GM12872 (cell line): ENCODE data around the gene COL4A2.

ENCODE experiments used
- TF ChIP-seq, protein P1 (sequence below): IDR thresholded peaks from 3 replicates; pipeline ENCODE4 v1.5.1; 2011; ENCODE audit warnings: low read depth, mild to moderate bottlenecking, low read length, moderate library complexity; ENCODE audit not compliant: insufficient read depth

COL4A2 gene

DNA sequence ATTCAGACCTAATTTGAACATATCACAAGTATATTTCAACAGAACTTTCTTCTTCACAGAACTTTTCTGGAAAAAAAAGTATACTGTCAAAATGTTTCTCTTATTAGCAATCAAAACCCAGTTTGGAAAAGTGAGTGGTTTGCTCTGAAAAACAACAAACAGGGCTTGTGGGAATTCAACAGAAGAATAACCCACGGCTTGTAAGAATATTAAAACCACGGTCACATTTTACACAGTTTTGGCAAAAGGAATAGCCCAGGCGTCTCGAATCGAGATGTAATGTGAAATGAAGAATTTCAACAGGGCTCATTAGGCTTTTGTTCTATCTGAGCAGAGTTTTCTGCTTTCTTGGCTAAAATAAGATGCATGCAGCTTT is 70.7 kb downstream of the COL4A2 start:
- TF ChIP-seq, protein P1, sequence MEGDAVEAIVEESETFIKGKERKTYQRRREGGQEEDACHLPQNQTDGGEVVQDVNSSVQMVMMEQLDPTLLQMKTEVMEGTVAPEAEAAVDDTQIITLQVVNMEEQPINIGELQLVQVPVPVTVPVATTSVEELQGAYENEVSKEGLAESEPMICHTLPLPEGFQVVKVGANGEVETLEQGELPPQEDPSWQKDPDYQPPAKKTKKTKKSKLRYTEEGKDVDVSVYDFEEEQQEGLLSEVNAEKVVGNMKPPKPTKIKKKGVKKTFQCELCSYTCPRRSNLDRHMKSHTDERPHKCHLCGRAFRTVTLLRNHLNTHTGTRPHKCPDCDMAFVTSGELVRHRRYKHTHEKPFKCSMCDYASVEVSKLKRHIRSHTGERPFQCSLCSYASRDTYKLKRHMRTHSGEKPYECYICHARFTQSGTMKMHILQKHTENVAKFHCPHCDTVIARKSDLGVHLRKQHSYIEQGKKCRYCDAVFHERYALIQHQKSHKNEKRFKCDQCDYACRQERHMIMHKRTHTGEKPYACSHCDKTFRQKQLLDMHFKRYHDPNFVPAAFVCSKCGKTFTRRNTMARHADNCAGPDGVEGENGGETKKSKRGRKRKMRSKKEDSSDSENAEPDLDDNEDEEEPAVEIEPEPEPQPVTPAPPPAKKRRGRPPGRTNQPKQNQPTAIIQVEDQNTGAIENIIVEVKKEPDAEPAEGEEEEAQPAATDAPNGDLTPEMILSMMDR = no peak

DNA sequence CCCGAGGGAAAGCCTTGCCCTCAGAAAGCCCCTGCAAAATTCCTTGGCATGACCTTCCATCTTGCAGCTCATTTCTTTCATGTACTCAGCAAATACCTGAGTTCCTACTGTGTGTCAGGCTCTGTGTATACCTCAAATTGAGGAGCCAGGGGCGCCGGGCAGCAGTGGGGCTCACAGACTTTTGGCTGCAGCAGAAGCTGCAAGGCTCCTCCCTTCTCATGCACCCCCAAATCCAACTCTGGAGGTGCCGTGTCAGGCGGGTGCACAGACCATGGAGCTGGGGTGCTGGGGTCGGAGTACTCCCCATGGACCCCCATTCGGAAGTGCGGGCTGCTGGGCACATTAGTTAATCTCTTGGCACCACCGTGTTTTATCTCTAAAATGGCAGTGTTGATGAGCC is 72.3 kb downstream of the COL4A2 start:
- TF ChIP-seq, protein P1 = no peak

DNA sequence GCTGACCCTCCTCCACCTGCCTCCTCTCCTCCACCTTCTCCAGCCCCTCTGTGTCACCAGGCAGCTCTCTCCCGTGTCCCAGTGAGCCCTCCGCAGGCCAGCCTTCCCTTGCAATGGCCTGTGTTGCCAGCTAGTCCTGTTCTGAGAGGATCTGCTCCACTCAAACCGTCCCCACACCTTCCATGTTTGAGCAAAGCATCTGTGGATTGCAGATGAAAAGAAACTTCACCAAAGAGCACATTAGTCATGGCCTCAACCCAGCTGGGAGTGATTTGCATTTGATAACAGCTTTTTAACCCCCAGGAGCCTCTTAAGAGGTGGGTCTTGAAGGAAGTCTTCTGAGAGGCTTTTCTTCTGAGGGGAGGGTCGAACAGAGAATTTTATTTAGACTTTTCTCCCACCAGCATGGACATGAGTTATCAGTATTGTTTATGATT is 72.8 kb downstream of the COL4A2 start:
- TF ChIP-seq, protein P1 = no peak

- TF ChIP-seq, protein P1 = no peak
Observed at GRCh38 chr13:110380359-110381028, 73.4 kb downstream of the COL4A2 start.

GRCh38 chr13:110381029-110381360 is 73.9 kb downstream of the COL4A2 start:
- TF ChIP-seq, protein P1 = no peak

- TF ChIP-seq, protein P1 = no peak
Observed at GRCh38 chr13:110382229-110382628, 75.1 kb downstream of the COL4A2 start.

DNA sequence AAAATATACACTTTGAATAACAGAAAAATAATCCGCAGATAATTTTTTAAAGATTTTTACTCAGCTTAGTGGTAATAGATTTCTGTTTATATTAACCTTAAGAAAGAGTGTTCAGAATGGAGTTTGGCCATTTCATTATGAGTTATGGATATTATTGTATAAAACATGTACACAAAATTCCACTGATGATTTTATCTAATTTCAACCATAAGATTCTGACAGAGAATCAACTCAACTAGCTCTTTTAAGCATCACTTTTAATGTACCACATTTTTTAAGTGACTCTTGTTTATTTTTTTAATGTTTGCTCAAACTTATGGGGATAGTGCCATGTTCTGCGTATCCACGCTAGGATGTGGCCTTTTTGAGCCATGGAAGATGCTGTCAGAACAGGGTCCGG is 75.7 kb downstream of the COL4A2 start:
- TF ChIP-seq, protein P1 = no peak
